ENCODE results near the gene TRIP12. TPM values are rescaled to one million over a fixed set of nuclear protein-coding genes. Genes with fewer than 3 reads are reported as not detected.
A peak's percentile ranks its signal among the peaks of the same experiment; 100 is the strongest.

The TRIP12 gene
- total RNA-seq, 1 donor, result 249 TPM

GRCh38 chr2:229815342-229815741 is 106.5 kb downstream of the TRIP12 start:
- Histone ChIP-seq H3K27ac (ENCODE audit: low read depth, low read length) (peak overlapping the region; percentile 56), H3K27me3 (ENCODE audit: insufficient read depth, low read length) (no peaks in the 10 kb centered on the region), H3K4me2 (ENCODE audit: insufficient read depth, low read length) (no peak overlapping the region), H3K79me2 (ENCODE audit: insufficient read depth, low read length) (no peaks in the 10 kb centered on the region), H3K9me3 (ENCODE audit: low read depth, low read length) (no peaks in the 10 kb centered on the region), H3K36me3 (ENCODE audit: insufficient read depth, low read length) (peaks cover 54% of the 10 kb centered on the region), H3K4me1 (ENCODE audit: insufficient read depth, low read length) (peaks cover 20% of the 10 kb centered on the region), H3K4me3 (ENCODE audit: insufficient read depth, low read length) (no peak overlapping the region), H4K20me1 (ENCODE audit: insufficient read depth, low read length) (peaks cover 11% of the 10 kb centered on the region), H2AFZ (ENCODE audit: low read length) (no peak overlapping the region)
- TF ChIP-seq, protein P1, sequence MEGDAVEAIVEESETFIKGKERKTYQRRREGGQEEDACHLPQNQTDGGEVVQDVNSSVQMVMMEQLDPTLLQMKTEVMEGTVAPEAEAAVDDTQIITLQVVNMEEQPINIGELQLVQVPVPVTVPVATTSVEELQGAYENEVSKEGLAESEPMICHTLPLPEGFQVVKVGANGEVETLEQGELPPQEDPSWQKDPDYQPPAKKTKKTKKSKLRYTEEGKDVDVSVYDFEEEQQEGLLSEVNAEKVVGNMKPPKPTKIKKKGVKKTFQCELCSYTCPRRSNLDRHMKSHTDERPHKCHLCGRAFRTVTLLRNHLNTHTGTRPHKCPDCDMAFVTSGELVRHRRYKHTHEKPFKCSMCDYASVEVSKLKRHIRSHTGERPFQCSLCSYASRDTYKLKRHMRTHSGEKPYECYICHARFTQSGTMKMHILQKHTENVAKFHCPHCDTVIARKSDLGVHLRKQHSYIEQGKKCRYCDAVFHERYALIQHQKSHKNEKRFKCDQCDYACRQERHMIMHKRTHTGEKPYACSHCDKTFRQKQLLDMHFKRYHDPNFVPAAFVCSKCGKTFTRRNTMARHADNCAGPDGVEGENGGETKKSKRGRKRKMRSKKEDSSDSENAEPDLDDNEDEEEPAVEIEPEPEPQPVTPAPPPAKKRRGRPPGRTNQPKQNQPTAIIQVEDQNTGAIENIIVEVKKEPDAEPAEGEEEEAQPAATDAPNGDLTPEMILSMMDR (IDR thresholded peaks at IDR 0.05; ENCODE audit: extremely low read depth, low read depth, low read length), result no peak
- no peak for DNase-seq (ENCODE audit: insufficient read length, low spot score, missing footprints)

DNA sequence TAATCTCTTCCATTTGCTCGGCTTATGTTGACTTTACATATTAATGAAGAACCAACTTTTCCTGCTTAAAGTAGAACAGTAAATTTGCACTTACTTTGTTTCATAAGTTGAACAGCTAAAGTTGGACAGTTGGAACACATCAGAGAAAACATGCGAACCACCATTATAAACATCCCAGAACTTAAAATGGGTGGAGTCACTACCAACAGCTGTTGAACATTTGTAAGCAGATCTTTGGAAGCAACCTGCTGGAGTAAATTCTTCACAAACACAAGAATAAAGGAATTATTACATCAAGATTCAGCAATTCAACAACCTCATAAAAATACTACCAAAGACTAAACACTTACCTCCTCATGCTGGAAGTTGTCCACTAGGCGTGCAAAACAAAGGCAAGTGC is 111.0 kb downstream of the TRIP12 start:
- no peak for DNase-seq (ENCODE audit: insufficient read length, low spot score, missing footprints)
- H3K9me3 ChIP-seq (ENCODE audit: low read depth, low read length), result no peaks in the 10 kb centered on the region
- peaks cover 4% of the 10 kb centered on the region for H3K79me2 ChIP-seq (ENCODE audit: insufficient read depth, low read length)
- H3K27me3 ChIP-seq (ENCODE audit: insufficient read depth, low read length), result no peaks in the 10 kb centered on the region
- no peak overlapping the region for H3K4me3 ChIP-seq (ENCODE audit: insufficient read depth, low read length)
- peaks cover 12% of the 10 kb centered on the region for H3K4me1 ChIP-seq (ENCODE audit: insufficient read depth, low read length)
- H3K27ac ChIP-seq (ENCODE audit: low read depth, low read length), result no peak overlapping the region
- H2AFZ ChIP-seq (ENCODE audit: low read length), result no peak overlapping the region
- H3K4me2 ChIP-seq (ENCODE audit: insufficient read depth, low read length), result no peak overlapping the region
- TF ChIP-seq, protein P1 (IDR thresholded peaks at IDR 0.05; ENCODE audit: extremely low read depth, low read depth, low read length), result no peak
- peaks cover 67% of the 10 kb centered on the region for H3K36me3 ChIP-seq (ENCODE audit: insufficient read depth, low read length)
- no peaks in the 10 kb centered on the region for H4K20me1 ChIP-seq (ENCODE audit: insufficient read depth, low read length)

GRCh38 chr2:229805559-229805958 is 116.2 kb downstream of the TRIP12 start:
- H3K4me2 ChIP-seq (ENCODE audit: insufficient read depth, low read length), result no peak overlapping the region
- no peak for DNase-seq (ENCODE audit: insufficient read length, low spot score, missing footprints)
- TF ChIP-seq, protein P1 (IDR thresholded peaks at IDR 0.05; ENCODE audit: extremely low read depth, low read depth, low read length), result no peak
- peaks cover 67% of the 10 kb centered on the region for H3K36me3 ChIP-seq (ENCODE audit: insufficient read depth, low read length)
- no peaks in the 10 kb centered on the region for H3K9me3 ChIP-seq (ENCODE audit: low read depth, low read length)
- H2AFZ ChIP-seq (ENCODE audit: low read length), result no peak overlapping the region
- no peaks in the 10 kb centered on the region for H3K27me3 ChIP-seq (ENCODE audit: insufficient read depth, low read length)
- H3K79me2 ChIP-seq (ENCODE audit: insufficient read depth, low read length), result peaks cover 10% of the 10 kb centered on the region
- no peaks in the 10 kb centered on the region for H4K20me1 ChIP-seq (ENCODE audit: insufficient read depth, low read length)
- H3K27ac ChIP-seq (ENCODE audit: low read depth, low read length), result no peak overlapping the region
- H3K4me1 ChIP-seq (ENCODE audit: insufficient read depth, low read length), result peaks cover 4% of the 10 kb centered on the region
- H3K4me3 ChIP-seq (ENCODE audit: insufficient read depth, low read length), result no peak overlapping the region

DNA sequence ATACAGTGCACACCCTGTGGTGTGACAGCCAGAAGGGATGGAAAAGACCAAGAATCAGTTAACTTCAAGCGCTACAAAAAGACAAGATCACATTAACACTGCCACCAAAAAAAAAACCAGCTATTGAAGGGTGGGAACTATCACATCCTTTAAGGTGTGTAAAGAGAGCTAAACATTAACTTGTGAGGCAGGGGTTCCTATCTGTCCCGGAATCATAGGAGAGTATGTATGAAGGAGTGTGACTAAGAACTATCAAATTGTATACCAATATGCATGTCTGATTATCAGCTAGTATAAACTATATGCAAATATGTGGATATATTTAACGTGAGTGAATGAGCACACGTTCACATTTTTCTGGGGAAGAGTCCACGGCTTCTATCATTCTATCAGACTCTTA is 119.0 kb downstream of the TRIP12 start:
- TF ChIP-seq, protein P1 (IDR thresholded peaks at IDR 0.05; ENCODE audit: extremely low read depth, low read depth, low read length), result no peak
- no peaks in the 10 kb centered on the region for H3K9me3 ChIP-seq (ENCODE audit: low read depth, low read length)
- H3K27me3 ChIP-seq (ENCODE audit: insufficient read depth, low read length), result no peaks in the 10 kb centered on the region
- H2AFZ ChIP-seq (ENCODE audit: low read length), result no peak overlapping the region
- H3K4me1 ChIP-seq (ENCODE audit: insufficient read depth, low read length), result peaks cover 16% of the 10 kb centered on the region
- no peak for DNase-seq (ENCODE audit: insufficient read length, low spot score, missing footprints)
- H3K4me2 ChIP-seq (ENCODE audit: insufficient read depth, low read length), result no peak overlapping the region
- H3K4me3 ChIP-seq (ENCODE audit: insufficient read depth, low read length), result no peak overlapping the region
- H3K27ac ChIP-seq (ENCODE audit: low read depth, low read length), result no peak overlapping the region
- peaks cover 13% of the 10 kb centered on the region for H3K79me2 ChIP-seq (ENCODE audit: insufficient read depth, low read length)
- peaks cover 63% of the 10 kb centered on the region for H3K36me3 ChIP-seq (ENCODE audit: insufficient read depth, low read length)
- no peaks in the 10 kb centered on the region for H4K20me1 ChIP-seq (ENCODE audit: insufficient read depth, low read length)

Data from osteoblast (primary cell).